K562 (cell line): ENCODE data around the gene JDP2. TPM values are rescaled to one million over a fixed set of nuclear protein-coding genes. Genes with fewer than 3 reads are reported as not detected.

Experiments used
- ATAC-seq: fragments of 200-7000 bp; cut with Tn5 transposase; 3 replicates; pipeline ENCODE4 v1.9.1; 2020; ENCODE audit warnings: moderate library complexity
- BruUV-seq: library from RNA; stranded (reverse); fragments of 400-500 nt; replicated peaks from 2 replicates; lab custom pipeline; 2021; lab: Mats Ljungman, UMichigan
- CTCF ChIA-PET: fragments of 300-600 bp; formaldehyde crosslinking; extraction: SDS; loops from one replicate; lab custom pipeline; 2021; ENCODE audit warnings: low intra/inter-chr PET ratio; lab: Yijun Ruan, JAX
- POLR2A ChIA-PET: fragments of 300-600, 350-650 bp; sonication (Branson Sonifier 250); formaldehyde crosslinking; extraction: SDS; loops from one replicate; lab custom pipeline; 2021; ENCODE audit warnings: antibody characterized with exemption, inconsistent platforms; lab: Yijun Ruan, JAX
- DNase-seq, 4 experiments: peaks; one replicate each; pipeline versions ENCODE4 v3.0.0 to v3.0.0-alpha.2; 2011 to 2018; ENCODE audit warnings: low spot score in 3 of 4, mixed read lengths in 3 of 4; ENCODE audit errors: extremely low read depth in 1 of 4
- FAIRE-seq: peaks from 2 replicates; lab custom pipeline; 2011; peaks lifted over from hg19 to GRCh38; lab: Jason Lieb, UNC
- H2AFZ ChIP-seq: 2 replicates; pipeline ENCODE4 v1.6.0; 2011; ENCODE audit warnings: low read depth, low read length, control low read depth, inconsistent platforms
- H3K27ac ChIP-seq: fragments of 200-600 bp; 3 replicates; pipeline ENCODE4 v1.8.0; 2011; ENCODE audit warnings: low read depth, mild to moderate bottlenecking, control low read depth, inconsistent platforms, low read length, moderate library complexity, mixed read lengths; ENCODE audit errors: extremely low read depth
- H3K27me3 ChIP-seq, 2 experiments: fragments of 300-600 bp in 1 of 2; 2 replicates in 1 of 2; 3 replicates in 1 of 2; pipeline versions ENCODE4 v1.6.0 to v1.8.0; 2011; ENCODE audit warnings: inconsistent platforms in 2 of 2, low read length in 2 of 2, mild to moderate bottlenecking in 1 of 2, mixed read lengths in 1 of 2, moderate library complexity in 1 of 2; ENCODE audit not compliant: control insufficient read depth in 2 of 2, insufficient read depth in 2 of 2
- H3K36me3 ChIP-seq: fragments of 300-600 bp; 3 replicates; pipeline ENCODE4 v1.8.0; 2011; ENCODE audit warnings: mild to moderate bottlenecking, low read length, inconsistent platforms; ENCODE audit not compliant: control insufficient read depth, insufficient read depth
- H3K4me1 ChIP-seq, 2 experiments: fragments of 200-600 bp in 1 of 2; replicated peaks in 1 of 2; 2 replicates in 1 of 2; 3 replicates in 1 of 2; pipeline versions ENCODE4 v1.5.1 to v1.8.0; 2011; ENCODE audit warnings: inconsistent platforms in 2 of 2, low read length in 2 of 2, mild to moderate bottlenecking in 1 of 2, mixed read lengths in 1 of 2, moderate library complexity in 1 of 2; ENCODE audit not compliant: control insufficient read depth in 2 of 2, insufficient read depth in 2 of 2
- H3K4me2 ChIP-seq: 2 replicates; pipeline ENCODE4 v1.6.1; 2011; ENCODE audit warnings: low read length, control low read depth, inconsistent platforms, mixed read lengths; ENCODE audit not compliant: insufficient read depth
- H3K4me3 ChIP-seq: fragments of 200-600 bp; sonication (generic), shearing (Covaris generic); 2 replicates; pipeline ENCODE4 v1.5.1; 2016; ENCODE audit warnings: control low read depth, inconsistent platforms
- H3K79me2 ChIP-seq: fragments of 200-600 bp; 3 replicates; pipeline ENCODE4 v1.8.0; 2011; ENCODE audit warnings: low read length, inconsistent platforms; ENCODE audit not compliant: control insufficient read depth, insufficient read depth
- H3K9ac ChIP-seq, 2 experiments: 2 replicates each; pipeline versions ENCODE4 v1.6.0 to v1.6.1; 2011; ENCODE audit warnings: low read depth in 2 of 2, low read length in 2 of 2, control low read depth in 1 of 2, inconsistent platforms in 1 of 2, mild to moderate bottlenecking in 1 of 2, mixed read lengths in 1 of 2; ENCODE audit not compliant: insufficient read depth in 1 of 2
- H3K9me1 ChIP-seq: one replicate; pipeline ENCODE4 v1.6.0; 2011; ENCODE audit warnings: inconsistent platforms, mild to moderate bottlenecking, low read length, moderate library complexity; ENCODE audit not compliant: control insufficient read depth, insufficient read depth
- H3K9me3 ChIP-seq: replicated peaks from 2 replicates; pipeline ENCODE4 v1.5.1; 2011; ENCODE audit warnings: low read depth, low read length, inconsistent platforms; ENCODE audit not compliant: control insufficient read depth, insufficient read depth
- H4K20me1 ChIP-seq: replicated peaks from 2 replicates; pipeline ENCODE4 v1.6.1; 2011; ENCODE audit warnings: low read length, inconsistent platforms, mixed read lengths; ENCODE audit not compliant: control insufficient read depth, insufficient read depth
- ARNT ChIP-seq, 2 experiments: fragments of 450-650 bp; IDR thresholded peaks; 2 replicates each; pipeline ENCODE4 v1.6.1; 2016; ENCODE audit warnings: mild to moderate bottlenecking in 1 of 2
- ATF1 ChIP-seq, 2 experiments: fragments of 450-650 bp in 1 of 2; IDR thresholded peaks; 2 replicates each; pipeline ENCODE4 v1.6.1; 2016; ENCODE audit warnings: missing compliant biosample characterization in 1 of 2, missing genetic modification characterization in 1 of 2
- ERF ChIP-seq: fragments of 450-650 bp; formaldehyde crosslinking; IDR thresholded peaks from 2 replicates; pipeline ENCODE4 v1.4.0; 2020; ENCODE audit warnings: mild to moderate bottlenecking, mixed read lengths
- HMGXB4 ChIP-seq: sonication (generic); formaldehyde crosslinking; IDR thresholded peaks from 2 replicates; pipeline ENCODE4 v1.8.1; 2023; ENCODE audit warnings: mild to moderate bottlenecking, missing genetic modification reagents
- RBM34 ChIP-seq: fragments of 200-400 bp; formaldehyde crosslinking; IDR thresholded peaks from 2 replicates; pipeline ENCODE4 v1.6.1; 2018; ENCODE audit warnings: low read length, borderline replicate concordance; ENCODE audit not compliant: insufficient read depth
- TAF1 ChIP-seq: IDR thresholded peaks from 2 replicates; pipeline ENCODE4 v1.6.1; 2011; ENCODE audit warnings: mild to moderate bottlenecking, low read length, moderate library complexity; ENCODE audit not compliant: insufficient read depth, control insufficient read depth, severe bottlenecking; ENCODE audit errors: extremely low read depth
- U2AF1 ChIP-seq: fragments of 200-400 bp; formaldehyde crosslinking; optimal IDR thresholded peaks from 2 replicates; pipeline ENCODE3; 2017; ENCODE audit warnings: mild to moderate bottlenecking, low read depth, low read length, moderate library complexity
- WHSC1 ChIP-seq: IDR thresholded peaks from one replicate; pipeline ENCODE4 v1.6.1; 2012; ENCODE audit warnings: low read length, control low read depth, inconsistent platforms
- ZBTB40 ChIP-seq, 2 experiments: fragments of 450-650 bp in 1 of 2; sonication (generic) in 1 of 2; formaldehyde crosslinking in 1 of 2; IDR thresholded peaks; 2 replicates each; pipeline versions ENCODE4 v1.7.1 to v1.9.0; 2016 to 2022; ENCODE audit warnings: inconsistent platforms in 1 of 2, mild to moderate bottlenecking in 1 of 2, missing genetic modification reagents in 1 of 2
- ZNF324 ChIP-seq: fragments of 250-450 bp; sonication (Bioruptor Pico); IDR thresholded peaks from 2 replicates; pipeline ENCODE4 v1.4.0; 2020; ENCODE audit warnings: mild to moderate bottlenecking
- WGBS: fragments of 100-300 bp; shearing (Covaris generic); methylation state at CpG from one replicate; pipeline ENCODE4 v1.1.6; 2016; ENCODE audit warnings: low coverage, mixed read lengths; ENCODE audit not compliant: insufficient coverage; ENCODE audit errors: missing lambda C conversion rate; 5-methylcytosine and 5-hydroxymethylcytosine counted together
- in situ Hi-C: fragments of 300-500 bp; cut with MboI; formaldehyde crosslinking; loops from 4 replicates; pipeline ENCODE4 v1.15.0; 2018; ENCODE audit warnings: inconsistent platforms, mixed read lengths
- intact Hi-C: fragments of 100-400 bp; cut with micrococcal nuclease; formaldehyde crosslinking; loops from 2 replicates; pipeline ENCODE4 v1.14.2; 2022
- polyA plus RNA-seq, 8 experiments: library from polyadenylated mRNA; depleted of rRNA in 4 of 8; stranded (reverse) in 5 of 8; unstranded in 3 of 8; fragments of >200 nt; fragmentation: Nextera tagmentation in 2 of 8; fragmentation: Illumina TruSeq in 1 of 8; extraction: Ambion mirVana in 2 of 8; extraction: Trizol in 1 of 8; gene quantifications; 2 replicates each; pipeline versions ENCODE4 v1.2.1 to v1.2.3, GENCODE V29; 2011 to 2014; ENCODE audit warnings: inconsistent platforms in 1 of 8, missing spikeins in 1 of 8
- total RNA-seq, 7 experiments: library from RNA; depleted of rRNA in 6 of 7; stranded (reverse); fragments of >200 nt in 6 of 7; fragmentation: Illumina TruSeq in 2 of 7; extraction: Trizol in 2 of 7; gene quantifications; 2 replicates each; pipeline versions ENCODE4 v1.2.1 to v1.2.3, GENCODE V29; 2011 to 2021; ENCODE audit warnings: low replicate concordance in 1 of 7

Gene JDP2
- total and polyA plus RNA-seq, 9 of the 15 experiments (the other 6 are each of a cell fraction or from before 2014, with no cell fraction given) = 0.27 to 13.8 (median 3.1) TPM

- TF ChIP-seq RBM34 (no peak), U2AF1 (no peak)
These were observed 1.7 kb downstream of the JDP2 start (continued) for GRCh38 chr14:75429562-75429961.

- peaks cover 0 to 16% of the 10 kb centered on the region in 2 experiments; a peak in 4 of 5 replicates for H3K4me1 ChIP-seq
- POLR2A ChIA-PET = interaction anchor here (1.1 to 1.2 kb wide), 2 partner anchors 11 to 43 kb away, joined by 3 to 4 read pairs; no protein-coding TSS in a partner anchor
- H2AFZ ChIP-seq = no peak overlapping the region
- TF ChIP-seq TAF1 (no peak), ARNT (IDR thresholded peaks at IDR 0.05) (no peak), HMGXB4 (no peak), ERF (CRISPR knock-in tag) (no peak), WHSC1 (no peak), ZBTB40 (IDR thresholded peaks at IDR 0.05) (no peak), ZBTB40 (CRISPR knock-in tag; IDR thresholded peaks at IDR 0.05) (no peak), ATF1 (CRISPR knock-in tag; IDR thresholded peaks at IDR 0.05) (no peak), ATF1 (tag; IDR thresholded peaks at IDR 0.05) (no peak), ZNF324 (no peak)
- ATAC-seq = no peak
- DNase-seq = no peak
- CTCF ChIA-PET = no interaction called here
- 54% methylated on average over 7 of the region's 7 CpGs for WGBS
- no peaks in the 10 kb centered on the region for H3K36me3 ChIP-seq
- peaks cover 5% of the 10 kb centered on the region; the same call in 1 of the 2 replicates for H4K20me1 ChIP-seq
- no TSS peak for BruUV-seq
- H3K9me3 ChIP-seq = no peaks in the 10 kb centered on the region
- intact Hi-C loops = no loop called here
- H3K9ac ChIP-seq = no peak overlapping the region; a peak in 1 of 4 replicates
- in situ Hi-C loops = no loop called here
- no peak for FAIRE-seq
- H3K4me2 ChIP-seq = no peak overlapping the region
- H3K9me1 ChIP-seq = no peaks in the 10 kb centered on the region
- H3K79me2 ChIP-seq = no peaks in the 10 kb centered on the region
- H3K27me3 ChIP-seq = no peaks in the 10 kb centered on the region
- H3K4me3 ChIP-seq = no peak overlapping the region
- H3K27ac ChIP-seq = no peak overlapping the region
These were observed 2.3 kb downstream of the JDP2 start for GRCh38 chr14:75430116-75430515.
